Central memory CD8-positive, alpha-beta T cell (primary cell): ENCODE results near the gene TNFAIP2.

ENCODE experiments used
- ATAC-seq: fragments of 150-1000 bp; cut with Tn5 transposase; replicated peaks from 2 replicates; pipeline ENCODE4 v1.10.0; 2022; ENCODE audit warnings: mild to moderate bottlenecking, moderate FRiP score, moderate number of reproducible peaks; ENCODE audit not compliant: poor library complexity, severe bottlenecking; ENCODE audit errors: extremely low read depth
- DNase-seq, 2 donors: peaks; one replicate each; pipeline ENCODE4 v3.0.0; 2021; ENCODE audit warnings: low spot score in 2 of 2
- H3K27ac Mint-ChIP-seq: one replicate; pipeline ENCODE4 v1.8.0; 2022; ENCODE audit warnings: low read depth, mild to moderate bottlenecking, moderate library complexity, mixed read lengths
- H3K27me3 Mint-ChIP-seq: one replicate; pipeline ENCODE4 v1.8.0; 2022; ENCODE audit warnings: mixed read lengths
- H3K36me3 Mint-ChIP-seq: one replicate; pipeline ENCODE4 v1.8.0; 2022; ENCODE audit warnings: mild to moderate bottlenecking, moderate library complexity, mixed read lengths; ENCODE audit not compliant: insufficient read depth
- H3K4me1 Mint-ChIP-seq: one replicate; pipeline ENCODE4 v1.8.0; 2022; ENCODE audit warnings: mixed read lengths
- H3K4me3 Mint-ChIP-seq: one replicate; pipeline ENCODE4 v1.8.0; 2022; ENCODE audit warnings: mild to moderate bottlenecking, moderate library complexity, mixed read lengths
- H3K9me3 Mint-ChIP-seq: one replicate; pipeline ENCODE4 v1.8.0; 2022; ENCODE audit warnings: mixed read lengths

TNFAIP2 gene

GRCh38 chr14:103088921-103089320 is 34.3 kb upstream of the TNFAIP2 start:
- H3K27ac Mint-ChIP-seq, result no peak overlapping the region

GRCh38 chr14:103089386-103090335 is 33.6 kb upstream of the TNFAIP2 start:
- Mint-ChIP-seq H3K27me3 (peaks cover 10% of the 10 kb centered on the region), H3K36me3 (no peaks in the 10 kb centered on the region)

More at GRCh38 chr14:103088921-103089320, 34.3 kb upstream of the TNFAIP2 start:
- ATAC-seq (no peak), DNase-seq (no peak)
- no peaks in the 10 kb centered on the region for H3K9me3 Mint-ChIP-seq
- H3K4me1 Mint-ChIP-seq, result no peaks in the 10 kb centered on the region
- H3K27me3 Mint-ChIP-seq, result peaks cover 10% of the 10 kb centered on the region
- H3K36me3 Mint-ChIP-seq, result no peaks in the 10 kb centered on the region
- no peak overlapping the region for H3K4me3 Mint-ChIP-seq

DNA sequence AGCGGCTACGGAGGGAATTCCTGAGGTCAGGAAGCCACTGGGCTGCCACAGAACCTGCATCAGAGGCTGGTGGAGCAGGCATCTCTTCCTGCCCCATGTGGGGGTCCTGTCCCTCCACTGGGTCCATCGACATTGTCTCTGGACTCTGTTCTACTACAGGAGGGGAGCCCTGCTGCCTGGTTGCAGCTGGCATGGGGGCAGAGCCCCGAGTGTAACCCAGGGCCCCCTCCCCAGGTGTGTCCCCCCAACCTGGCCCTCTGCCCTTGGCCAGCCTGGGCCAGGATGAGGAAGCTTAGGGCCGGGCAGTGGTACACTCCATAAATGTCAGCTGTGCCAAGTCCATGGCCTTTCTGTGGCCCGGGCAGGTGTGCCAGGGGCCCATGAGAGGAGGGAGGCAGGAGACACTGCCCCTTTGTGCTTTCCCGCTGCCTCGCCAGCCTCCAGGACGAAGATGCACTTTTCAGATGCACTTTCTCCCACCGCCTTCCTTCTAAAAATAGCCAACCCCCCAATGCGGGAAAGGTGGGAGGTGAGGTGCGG is 32.7 kb upstream of the TNFAIP2 start:
- DNase-seq, result no peak
- Mint-ChIP-seq H3K9me3 (no peaks in the 10 kb centered on the region), H3K4me1 (no peaks in the 10 kb centered on the region), H3K36me3 (no peaks in the 10 kb centered on the region), H3K27ac (no peak overlapping the region), H3K4me3 (peak overlapping the region; percentile 54), H3K27me3 (peaks cover 10% of the 10 kb centered on the region)
- ATAC-seq, result no peak

More at GRCh38 chr14:103089386-103090335, 33.6 kb upstream of the TNFAIP2 start:
- Mint-ChIP-seq H3K4me3 (no peak overlapping the region), H3K4me1 (no peaks in the 10 kb centered on the region), H3K27ac (no peak overlapping the region), H3K9me3 (no peaks in the 10 kb centered on the region)
- DNase-seq, result no peak
- no peak for ATAC-seq

DNA sequence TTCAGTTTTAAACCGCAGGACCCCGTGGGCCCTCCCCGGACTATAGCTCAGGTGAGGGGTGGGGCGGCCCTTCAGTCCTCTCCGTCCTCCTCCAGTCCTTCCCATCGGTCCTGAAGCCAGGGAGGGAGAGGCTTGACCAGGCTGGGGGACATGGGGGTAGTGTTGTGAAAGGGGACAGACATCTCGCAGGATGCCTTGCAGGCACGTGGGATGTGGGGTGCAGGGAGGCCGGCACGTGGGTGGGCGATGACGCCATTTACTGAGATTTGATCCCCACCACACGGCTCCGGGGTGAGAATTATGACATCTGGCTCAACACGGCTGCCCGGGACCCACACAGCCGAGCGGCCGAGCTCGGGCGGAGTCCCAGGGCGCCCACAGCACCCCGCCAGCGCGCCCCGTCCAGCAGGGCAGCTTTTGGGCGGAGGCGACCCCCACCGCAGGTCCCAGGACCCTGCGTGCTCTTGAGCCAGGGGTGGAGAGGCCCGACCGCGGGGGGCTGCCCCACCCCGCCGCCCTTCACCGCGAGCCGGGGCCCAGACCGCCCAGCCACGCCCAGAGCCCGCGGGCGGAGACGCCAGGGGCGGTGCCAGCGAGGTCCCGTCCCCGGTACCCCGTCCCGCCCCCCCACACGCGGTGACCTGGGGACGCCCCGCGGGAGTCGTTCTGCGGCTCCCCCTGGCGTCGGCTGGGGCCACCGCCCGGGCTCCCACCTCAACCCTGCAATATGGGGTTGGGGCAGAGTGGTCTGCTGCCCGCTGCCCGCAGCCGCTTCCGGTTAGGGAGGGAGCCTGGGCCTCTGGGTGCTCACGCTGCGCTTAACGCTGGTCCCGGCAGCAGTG is 32.0 kb upstream of the TNFAIP2 start:
- no peak overlapping the region for H3K27ac Mint-ChIP-seq
- no peaks in the 10 kb centered on the region for H3K36me3 Mint-ChIP-seq
- no peaks in the 10 kb centered on the region for H3K4me1 Mint-ChIP-seq
- DNase-seq (peak; percentile 51), ATAC-seq (peak; percentile 88)
- H3K9me3 Mint-ChIP-seq, result no peaks in the 10 kb centered on the region
- peaks cover 11% of the 10 kb centered on the region for H3K27me3 Mint-ChIP-seq
- H3K4me3 Mint-ChIP-seq, result peak overlapping the region; percentile 54

GRCh38 chr14:103091883-103092222 is 31.4 kb upstream of the TNFAIP2 start:
- Mint-ChIP-seq H3K27me3 (peaks cover 12% of the 10 kb centered on the region), H3K36me3 (no peaks in the 10 kb centered on the region), H3K4me3 (peak overlapping the region; percentile 44), H3K27ac (no peak overlapping the region), H3K4me1 (no peaks in the 10 kb centered on the region), H3K9me3 (no peaks in the 10 kb centered on the region)
- no peak for ATAC-seq
- no peak for DNase-seq

- Mint-ChIP-seq H3K27me3 (peaks cover 19% of the 10 kb centered on the region), H3K4me1 (no peaks in the 10 kb centered on the region), H3K27ac (no peak overlapping the region), H3K4me3 (no peak overlapping the region), H3K36me3 (no peaks in the 10 kb centered on the region), H3K9me3 (no peaks in the 10 kb centered on the region)
- no peak for ATAC-seq
- DNase-seq, result no peak
Observed at GRCh38 chr14:103093856-103094405, 29.3 kb upstream of the TNFAIP2 start.

- no peak for ATAC-seq
- H3K27me3 Mint-ChIP-seq, result peaks cover 19% of the 10 kb centered on the region
- H3K4me1 Mint-ChIP-seq, result no peaks in the 10 kb centered on the region
- H3K4me3 Mint-ChIP-seq, result no peak within 1 kb of the TSS
- no peak within 1 kb of the TSS for H3K27ac Mint-ChIP-seq
- no peaks in the 10 kb centered on the region for H3K36me3 Mint-ChIP-seq
- no peaks in the 10 kb centered on the region for H3K9me3 Mint-ChIP-seq
- no peak for DNase-seq
Observed at GRCh38 chr14:103094406-103095209, 28.7 kb upstream of the TNFAIP2 start, which contains the start of gene EXOC3L4. EXOC3L4 (plus strand) TSS chr14:103094725; CDS start chr14:103100220, 5,495 bp downstream.

DNA sequence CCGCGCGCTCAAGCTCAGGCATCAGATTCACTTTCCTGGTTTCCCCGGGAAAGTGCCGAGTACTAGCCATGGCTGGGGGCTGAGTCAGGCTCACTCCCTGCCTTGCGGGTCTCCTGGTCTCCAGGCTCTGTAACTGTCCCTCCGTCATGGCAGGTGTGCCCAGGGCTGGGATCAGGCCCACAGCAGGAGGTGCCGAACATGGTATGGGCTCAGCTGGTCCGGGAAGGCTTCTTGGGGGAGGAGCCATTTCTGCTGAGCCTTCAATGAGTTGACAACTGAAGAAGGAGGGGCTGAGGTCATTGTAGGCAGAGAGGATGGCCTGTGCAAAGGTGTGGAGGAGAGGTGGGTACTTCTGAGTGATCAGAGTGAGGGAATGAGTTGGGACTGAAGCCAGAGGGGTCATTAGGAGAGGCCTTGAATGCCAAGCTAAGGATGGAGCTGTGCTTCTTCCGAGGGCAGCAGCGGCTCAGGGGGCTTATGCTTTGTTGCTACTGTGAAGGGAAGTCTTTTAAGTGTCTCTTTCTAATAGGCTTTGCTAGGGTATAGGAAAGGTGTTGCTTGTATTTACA is 28.0 kb upstream of the TNFAIP2 start:
- Mint-ChIP-seq H3K4me3 (no peak overlapping the region), H3K27ac (no peak overlapping the region), H3K9me3 (no peaks in the 10 kb centered on the region), H3K36me3 (no peaks in the 10 kb centered on the region), H3K4me1 (no peaks in the 10 kb centered on the region), H3K27me3 (peaks cover 19% of the 10 kb centered on the region)
- no peak for DNase-seq
- no peak for ATAC-seq

GRCh38 chr14:103096387-103096786 is 26.9 kb upstream of the TNFAIP2 start:
- no peaks in the 10 kb centered on the region for H3K4me1 Mint-ChIP-seq
- no peak overlapping the region for H3K4me3 Mint-ChIP-seq
- H3K27ac Mint-ChIP-seq, result no peak overlapping the region
- no peaks in the 10 kb centered on the region for H3K9me3 Mint-ChIP-seq
- DNase-seq (no peak), ATAC-seq (no peak)
- H3K27me3 Mint-ChIP-seq, result peaks cover 25% of the 10 kb centered on the region
- H3K36me3 Mint-ChIP-seq, result no peaks in the 10 kb centered on the region

DNA sequence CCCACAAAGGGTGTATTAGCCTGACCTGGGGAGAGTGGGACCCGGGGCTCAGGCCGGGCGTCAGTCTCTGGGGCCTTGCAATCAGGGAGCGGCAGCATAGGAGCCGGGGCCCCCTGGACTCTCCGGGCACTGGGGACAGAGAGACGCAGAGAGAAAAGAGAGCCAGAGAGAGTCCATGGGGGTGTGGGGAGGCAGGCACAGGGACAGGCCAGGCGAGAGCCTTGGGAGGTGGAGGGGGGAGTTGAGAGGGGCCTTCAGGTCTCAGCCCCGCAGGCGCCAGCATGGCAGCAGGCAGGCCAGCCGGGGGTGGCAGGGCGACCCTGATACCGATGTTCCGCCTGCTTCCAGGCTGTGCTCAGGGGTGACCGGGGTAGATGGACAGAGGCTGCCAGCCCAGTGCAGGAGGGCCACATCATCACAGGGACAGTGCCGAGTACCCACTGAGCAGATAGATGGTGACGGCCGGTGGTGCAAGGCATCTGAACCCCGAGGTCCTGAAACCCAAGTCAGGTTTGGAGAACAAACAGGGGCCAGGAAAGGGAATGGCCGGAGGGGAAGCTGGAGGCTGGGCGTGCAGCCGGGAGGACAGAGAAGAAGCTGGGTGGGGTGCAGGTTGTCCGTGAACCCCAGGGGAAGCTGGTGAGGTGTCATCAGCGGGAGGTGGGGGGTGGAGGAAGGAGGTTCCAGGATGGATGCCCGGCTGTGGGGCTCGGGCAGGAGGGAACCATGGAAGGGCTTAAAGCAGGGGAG is 25.8 kb upstream of the TNFAIP2 start:
- H3K4me1 Mint-ChIP-seq, result no peaks in the 10 kb centered on the region
- ATAC-seq (no peak), DNase-seq (no peak)
- no peak overlapping the region for H3K4me3 Mint-ChIP-seq
- no peak overlapping the region for H3K27ac Mint-ChIP-seq
- peaks cover 30% of the 10 kb centered on the region for H3K27me3 Mint-ChIP-seq
- no peaks in the 10 kb centered on the region for H3K9me3 Mint-ChIP-seq
- no peaks in the 10 kb centered on the region for H3K36me3 Mint-ChIP-seq
